CD4-positive, alpha-beta T cell treated with Interleukin-10 for 1 hour (primary cell): Measurements from ENCODE around the gene RPL18A.
"Not testable (repeated sequence)": the region's sequence is repeated elsewhere in the genome, so short reads cannot be mapped to it uniquely, and the experiment has no call there.

Experiments used
- DNase-seq: peaks from one replicate; pipeline ENCODE4 v3.0.0-alpha.2; 2020

The RPL18A gene

GRCh38 chr19:17866964-17867486 lies 7.3 kb downstream of the RPL18A start:
- no peak for DNase-seq

DNA sequence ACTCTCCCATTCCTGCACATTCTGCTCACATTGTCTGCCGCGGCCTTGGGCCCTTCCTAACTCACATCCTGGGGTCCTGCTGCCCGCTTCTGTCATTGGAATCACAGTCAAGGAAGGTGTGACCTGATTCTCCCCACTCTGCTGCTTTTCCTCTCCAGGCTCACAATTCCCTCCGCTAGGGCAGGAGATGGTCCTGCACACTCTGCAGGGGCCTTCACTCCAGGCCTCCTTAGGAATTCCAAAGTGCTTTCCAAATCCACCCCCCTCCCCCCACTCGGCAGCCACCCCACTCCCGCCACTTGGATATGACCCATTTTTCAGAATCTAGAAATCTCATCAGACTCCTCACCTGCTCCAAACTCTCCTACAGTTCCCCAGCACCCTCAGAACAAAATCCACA lies 9.0 kb downstream of the RPL18A start:
- DNase-seq = no peak

- no peak for DNase-seq
These were observed 9.5 kb downstream of the RPL18A start for GRCh38 chr19:17869114-17869608.

DNA sequence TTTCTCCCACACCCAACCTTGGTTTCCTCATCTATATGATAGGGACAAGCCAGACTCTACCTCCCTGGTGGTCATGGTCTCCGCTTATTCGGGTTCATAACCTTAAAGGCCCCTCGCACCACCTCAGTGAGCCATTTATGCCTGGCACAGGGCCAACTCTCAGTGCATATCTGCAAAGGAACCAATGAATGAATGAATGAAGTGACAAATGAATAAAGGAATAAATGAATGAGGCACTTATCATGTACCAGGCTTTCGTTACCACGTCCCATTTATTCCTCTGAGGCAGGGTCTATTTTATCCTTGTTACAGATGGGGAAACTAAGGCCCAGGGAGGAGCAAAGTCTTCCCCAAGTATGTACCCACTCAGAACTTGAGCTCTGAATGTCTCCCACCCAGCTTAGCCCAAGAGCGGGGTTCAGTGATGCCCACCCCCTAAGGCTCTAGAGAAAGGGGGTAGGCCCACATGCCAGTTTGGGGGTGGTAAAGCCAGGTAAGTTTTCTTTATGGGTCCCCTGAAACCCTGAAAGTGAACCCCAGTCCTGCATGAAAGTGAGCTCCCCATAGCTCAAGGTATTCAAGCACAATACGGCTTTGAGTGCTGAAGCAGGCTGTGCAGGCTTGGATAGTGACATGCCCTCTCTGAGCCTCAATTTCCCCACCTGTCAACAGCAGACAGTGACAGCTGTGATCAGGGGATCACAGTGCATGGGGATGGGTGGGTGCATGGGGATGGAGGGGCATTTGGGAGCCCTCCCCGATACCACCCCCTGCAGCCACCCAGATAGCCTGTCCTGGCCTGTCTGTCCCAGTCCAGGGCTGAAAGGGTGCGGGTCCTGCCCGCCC lies 11.5 kb downstream of the RPL18A start:
- DNase-seq = no peak

- DNase-seq = no peak
These were observed 12.2 kb downstream of the RPL18A start, which contains the start of gene SLC5A5 for GRCh38 chr19:17871878-17872250. Gene SLC5A5, plus strand, starts transcription at chr19:17871945. Its CDS starts 375 bp downstream, at chr19:17872320.

DNA sequence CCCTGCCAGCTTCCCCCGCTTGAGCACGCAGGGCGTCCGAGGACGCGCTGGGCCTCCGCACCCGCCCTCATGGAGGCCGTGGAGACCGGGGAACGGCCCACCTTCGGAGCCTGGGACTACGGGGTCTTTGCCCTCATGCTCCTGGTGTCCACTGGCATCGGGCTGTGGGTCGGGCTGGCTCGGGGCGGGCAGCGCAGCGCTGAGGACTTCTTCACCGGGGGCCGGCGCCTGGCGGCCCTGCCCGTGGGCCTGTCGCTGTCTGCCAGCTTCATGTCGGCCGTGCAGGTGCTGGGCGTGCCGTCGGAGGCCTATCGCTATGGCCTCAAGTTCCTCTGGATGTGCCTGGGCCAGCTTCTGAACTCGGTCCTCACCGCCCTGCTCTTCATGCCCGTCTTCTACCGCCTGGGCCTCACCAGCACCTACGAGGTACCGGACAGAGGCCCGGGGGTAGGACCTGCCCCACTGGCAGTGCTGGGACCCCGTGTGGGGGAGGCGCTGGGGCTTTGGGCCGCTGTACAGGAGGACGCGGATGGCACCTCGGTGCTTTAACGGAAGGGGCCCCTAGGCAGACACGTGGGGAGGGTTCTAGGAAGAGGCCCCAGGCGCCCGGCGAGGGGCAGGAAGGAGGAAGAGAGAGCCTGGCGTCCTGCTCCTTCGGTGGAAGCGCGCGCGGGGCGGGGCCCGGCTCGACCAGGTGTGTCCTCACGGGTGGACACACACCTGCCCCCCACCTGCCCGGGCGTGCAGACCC lies 12.7 kb downstream of the RPL18A start:
- peak; percentile 40 for DNase-seq

- DNase-seq = peak; percentile 70
These were observed 14.4 kb downstream of the RPL18A start for GRCh38 chr19:17873786-17874757.

GRCh38 chr19:17874758-17875135 lies 15.0 kb downstream of the RPL18A start:
- DNase-seq = no peak

DNA sequence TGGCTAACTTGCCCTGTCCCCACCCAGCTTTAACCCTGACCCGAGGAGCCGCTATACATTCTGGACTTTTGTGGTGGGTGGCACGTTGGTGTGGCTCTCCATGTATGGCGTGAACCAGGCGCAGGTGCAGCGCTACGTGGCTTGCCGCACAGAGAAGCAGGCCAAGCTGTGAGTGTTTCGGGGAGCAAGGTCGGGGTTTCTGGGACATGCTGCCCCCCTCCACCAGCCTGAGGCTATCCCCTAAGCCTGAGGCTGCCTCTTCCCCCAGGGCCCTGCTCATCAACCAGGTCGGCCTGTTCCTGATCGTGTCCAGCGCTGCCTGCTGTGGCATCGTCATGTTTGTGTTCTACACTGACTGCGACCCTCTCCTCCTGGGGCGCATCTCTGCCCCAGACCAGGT lies 18.0 kb downstream of the RPL18A start:
- no peak for DNase-seq

DNA sequence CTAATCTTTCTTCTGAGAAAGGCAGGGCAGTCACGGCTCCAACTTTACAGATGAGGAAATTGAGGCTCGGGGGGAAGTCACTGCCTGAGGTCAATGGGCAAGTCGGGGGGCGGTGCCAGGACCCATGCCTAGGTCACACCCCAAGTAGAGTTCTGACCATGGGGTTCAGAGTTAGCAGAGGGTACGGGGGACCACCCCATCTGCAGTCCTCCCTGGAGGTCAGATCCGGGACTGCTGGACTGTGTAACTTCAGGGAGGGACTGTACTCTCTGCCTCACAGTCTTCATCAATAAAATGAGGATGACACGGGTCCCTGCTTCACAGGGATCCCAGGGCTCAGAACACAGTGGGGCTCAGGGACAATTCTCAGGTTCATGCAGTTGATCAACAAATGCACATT lies 19.8 kb downstream of the RPL18A start:
- no peak for DNase-seq

DNA sequence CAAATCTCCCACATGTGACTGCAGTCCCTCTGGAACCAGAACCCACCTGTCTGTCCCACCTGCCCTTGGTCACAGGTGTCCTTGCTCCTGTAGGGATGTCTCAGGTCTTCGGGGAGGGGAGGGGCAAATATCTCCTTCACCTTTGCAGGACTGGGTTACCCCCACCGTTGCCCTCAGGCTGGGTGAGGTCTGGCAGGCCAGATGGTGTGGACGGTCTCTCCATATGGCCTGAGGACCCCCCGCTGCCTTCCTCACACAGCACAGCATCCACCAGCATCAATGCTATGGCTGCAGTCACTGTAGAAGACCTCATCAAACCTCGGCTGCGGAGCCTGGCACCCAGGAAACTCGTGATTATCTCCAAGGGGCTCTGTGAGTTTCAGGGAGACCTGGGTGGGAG lies 22.0 kb downstream of the RPL18A start:
- no peak for DNase-seq

DNA sequence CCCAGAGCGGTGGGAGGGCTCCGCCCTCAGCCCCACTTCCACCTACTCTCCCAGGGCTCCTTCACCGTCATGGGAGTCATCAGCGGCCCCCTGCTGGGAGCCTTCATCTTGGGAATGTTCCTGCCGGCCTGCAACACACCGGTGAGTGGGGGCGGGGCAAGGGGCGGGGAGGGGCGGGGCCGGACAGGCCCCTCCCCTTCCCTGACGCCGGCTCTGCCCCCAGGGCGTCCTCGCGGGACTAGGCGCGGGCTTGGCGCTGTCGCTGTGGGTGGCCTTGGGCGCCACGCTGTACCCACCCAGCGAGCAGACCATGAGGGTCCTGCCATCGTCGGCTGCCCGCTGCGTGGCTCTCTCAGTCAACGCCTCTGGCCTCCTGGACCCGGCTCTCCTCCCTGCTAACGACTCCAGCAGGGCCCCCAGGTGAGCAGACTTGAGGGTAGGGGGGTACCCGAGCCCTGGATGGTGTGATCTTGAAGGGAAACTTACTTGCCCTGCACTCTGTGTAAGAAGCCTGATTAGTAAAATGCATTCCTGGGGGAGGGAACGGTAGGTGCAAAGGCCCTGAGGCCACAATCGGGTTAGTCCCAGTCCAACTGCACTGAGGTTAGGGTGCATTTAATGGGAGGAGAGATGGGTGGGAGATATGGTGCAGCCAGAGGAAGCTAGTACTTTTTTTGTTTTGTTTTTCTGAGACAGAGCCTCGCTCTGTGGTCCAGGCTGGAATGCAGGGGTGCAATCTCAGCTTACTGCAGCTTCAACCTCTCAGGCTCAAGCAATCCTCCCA lies 24.1 kb downstream of the RPL18A start:
- no peak for DNase-seq

DNA sequence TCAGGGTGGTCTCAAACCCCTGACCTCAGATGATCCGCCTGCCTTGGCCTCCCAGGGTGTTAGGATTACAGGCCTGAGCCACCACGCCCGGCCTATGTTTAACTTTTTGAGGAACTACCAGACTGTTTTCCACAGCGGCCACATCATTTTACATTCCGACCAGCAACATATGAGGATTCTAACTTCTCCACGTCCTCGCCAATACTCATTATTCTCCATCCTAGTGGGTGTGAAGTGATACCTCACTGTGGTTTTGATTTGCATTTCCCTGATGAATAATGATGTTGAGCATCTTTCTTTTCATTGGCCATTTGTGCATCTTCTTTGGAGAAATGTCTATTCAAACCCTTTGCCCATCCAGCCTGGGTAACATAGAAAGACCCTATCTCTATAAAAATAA lies 26.8 kb downstream of the RPL18A start:
- no peak for DNase-seq

DNA sequence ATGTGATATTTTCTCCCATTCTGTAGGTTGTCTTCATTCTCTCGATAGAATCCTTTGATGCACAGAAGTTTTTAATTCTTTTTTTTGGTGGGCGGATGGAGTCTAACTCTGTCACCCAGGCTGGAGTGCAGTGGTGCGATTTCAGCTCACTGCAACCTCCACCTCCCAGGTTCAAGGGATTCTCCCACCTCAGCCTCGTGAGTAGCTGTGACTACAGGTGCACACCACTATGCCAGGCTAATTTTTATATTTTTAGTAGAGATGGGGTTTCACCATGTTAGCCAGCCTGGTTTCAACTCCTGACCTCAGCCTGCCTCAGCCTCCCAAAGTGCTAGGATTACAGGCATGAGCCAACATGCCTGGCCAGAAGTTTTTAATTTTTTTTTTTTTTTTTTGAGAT lies 27.5 kb downstream of the RPL18A start:
- DNase-seq = not testable (repeated sequence)

DNA sequence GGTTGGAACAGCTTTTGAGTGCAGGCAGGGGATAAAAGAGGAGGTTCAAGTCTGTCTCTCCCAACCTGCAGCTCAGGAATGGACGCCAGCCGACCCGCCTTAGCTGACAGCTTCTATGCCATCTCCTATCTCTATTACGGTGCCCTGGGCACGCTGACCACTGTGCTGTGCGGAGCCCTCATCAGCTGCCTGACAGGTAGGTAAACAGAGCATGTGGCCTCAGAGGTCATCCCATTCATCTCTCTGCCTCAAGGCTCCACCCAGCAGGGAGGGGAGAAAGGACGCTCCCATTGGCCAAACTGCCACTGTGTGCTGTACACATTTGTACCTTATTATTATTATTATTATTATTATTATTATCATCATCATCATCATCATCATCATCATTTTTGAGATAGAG lies 28.6 kb downstream of the RPL18A start:
- no peak for DNase-seq

- DNase-seq = no peak
These were observed 30.0 kb downstream of the RPL18A start for GRCh38 chr19:17889609-17890214.

GRCh38 chr19:17893766-17894165 lies 34.1 kb downstream of the RPL18A start:
- DNase-seq = no peak

DNA sequence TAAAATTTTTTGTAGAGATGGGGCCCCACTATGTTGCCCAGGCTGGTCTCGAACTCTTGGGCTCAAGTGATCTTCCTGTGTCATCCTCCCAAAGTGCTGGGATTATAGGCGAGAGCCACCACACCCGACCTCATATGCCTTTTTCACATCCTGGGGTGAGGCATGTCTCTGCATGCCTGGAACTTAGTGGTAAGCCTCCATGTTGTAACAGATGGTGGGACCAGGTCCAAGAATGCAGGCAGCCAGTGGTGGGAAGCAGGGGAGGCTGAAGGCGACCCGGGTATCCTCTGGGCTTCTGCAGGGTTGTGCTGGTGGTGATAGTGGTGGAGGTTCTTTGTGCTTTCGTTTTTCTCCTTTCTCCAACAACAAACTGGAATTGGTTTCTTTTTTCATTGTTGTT lies 43.0 kb downstream of the RPL18A start:
- DNase-seq = no peak

- DNase-seq = no peak
These were observed 48.5 kb downstream of the RPL18A start for GRCh38 chr19:17908244-17908643.

DNA sequence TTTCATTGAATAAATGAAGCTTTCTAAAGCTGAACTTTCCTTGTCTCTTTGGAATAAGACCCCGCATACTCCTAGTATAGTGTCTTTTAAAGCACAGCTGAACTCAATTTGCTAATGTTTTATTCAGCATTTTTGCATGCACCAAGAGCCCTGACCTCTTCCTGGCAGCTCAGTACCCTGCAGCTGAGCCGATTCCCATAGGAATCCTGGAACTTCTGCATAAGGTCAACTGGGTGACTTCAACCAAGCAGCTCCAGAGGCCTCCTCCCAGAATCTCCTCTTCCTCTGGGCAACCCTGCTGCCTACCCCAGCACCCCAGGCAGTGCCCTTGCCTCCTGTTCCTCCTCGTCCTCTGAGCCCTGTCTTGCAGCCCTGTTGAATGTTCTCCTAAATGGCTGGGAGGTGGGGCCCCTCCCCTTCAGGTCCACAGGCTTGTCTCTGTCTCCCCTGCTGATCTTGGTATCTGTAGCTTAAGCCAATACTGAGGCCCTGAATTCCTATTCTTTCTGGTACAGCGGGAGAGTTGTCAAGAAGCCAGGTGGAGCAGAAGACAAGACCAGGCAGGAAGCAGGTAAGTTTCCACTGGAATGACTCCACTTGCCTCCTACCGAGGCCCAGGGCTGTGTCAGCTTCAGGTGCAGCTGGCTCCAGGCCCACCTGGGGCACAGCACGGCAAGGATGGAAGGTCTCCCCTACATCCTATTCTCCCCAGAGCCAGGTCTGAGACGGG lies 49.5 kb downstream of the RPL18A start:
- DNase-seq = no peak
